Lower leg skin (tissue), 4 donors: ENCODE results near the gene ARHGEF25. TPM values are rescaled to one million over a fixed set of nuclear protein-coding genes. Genes with fewer than 3 reads are reported as not detected.

Source experiments
- DNase-seq, 2 donors: peaks; one replicate each; pipeline ENCODE4 v3.0.0-alpha.2; 2019; ENCODE audit warnings: low spot score in 2 of 2
- H3K4me3 ChIP-seq: fragments of 200-600 bp; sonication (generic); 2 replicates; pipeline ENCODE4 v1.5.1; 2017; ENCODE audit warnings: mild to moderate bottlenecking, low read depth; ENCODE audit not compliant: poor library complexity, severe bottlenecking
- CTCF ChIP-seq, 3 donors: fragments of 450-650 bp; IDR thresholded peaks; one replicate each; pipeline ENCODE4 v1.5.1; 2016; ENCODE audit warnings: antibody characterized with exemption in 3 of 3, mild to moderate bottlenecking in 3 of 3, moderate library complexity in 2 of 3
- POLR2A ChIP-seq, 2 donors: fragments of 450-650 bp; IDR thresholded peaks; one replicate each; pipeline ENCODE4 v1.6.1; 2016 to 2017; ENCODE audit warnings: antibody characterized with exemption in 2 of 2, mild to moderate bottlenecking in 1 of 2, moderate library complexity in 1 of 2
- WGBS, 2 donors: methylation state at CpG; one replicate each; pipeline ENCODE4 v1.1.5; 2018; 5-methylcytosine and 5-hydroxymethylcytosine counted together
- intact Hi-C: fragments of 100-400 bp; cut with DNase I; formaldehyde crosslinking; loops from one replicate; pipeline ENCODE4 v1.15.0; 2023; ENCODE audit warnings: low total_unique reads
- total RNA-seq, 4 donors: library from RNA; depleted of rRNA; stranded (reverse); fragments of >200 nt; gene quantifications; one replicate each; pipeline ENCODE4 v1.1.0, GENCODE V29; 2016

ARHGEF25 gene
- total RNA-seq, 4 donors from 2014 or later = 3.8 to 10.3 (median 6.9) TPM

DNA sequence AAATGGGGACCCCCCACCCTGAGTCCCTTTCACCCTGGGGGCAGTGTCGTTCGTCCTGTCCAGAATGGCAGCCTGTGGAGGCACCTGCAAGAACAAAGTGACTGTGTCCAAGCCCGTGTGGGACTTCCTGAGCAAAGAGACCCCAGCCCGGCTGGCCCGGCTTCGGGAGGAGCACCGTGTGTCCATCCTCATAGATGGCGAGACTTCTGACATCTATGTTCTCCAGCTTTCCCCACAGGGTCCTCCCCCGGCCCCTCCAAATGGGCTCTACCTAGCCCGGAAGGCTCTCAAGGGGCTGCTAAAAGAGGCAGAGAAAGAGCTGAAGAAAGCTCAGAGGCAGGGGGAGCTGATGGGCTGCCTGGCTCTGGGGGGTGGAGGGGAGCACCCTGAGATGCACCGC lies 4.4 kb upstream of the ARHGEF25 start:
- DNase-seq = no peak
- WGBS, 2 donors = 89 to 94% methylated on average over 10 to 11 of the region's 11 CpGs
- TF ChIP-seq POLR2A (IDR thresholded peaks at IDR 0.05) = no peak
- H3K4me3 ChIP-seq = no peak overlapping the region
- intact Hi-C loops = no loop called here

GRCh38 chr12:57607958-57608663 lies 3.1 kb upstream of the ARHGEF25 start:
- WGBS, 2 donors = 82 to 83% methylated on average over 12 of the region's 12 CpGs
- no peak overlapping the region for H3K4me3 ChIP-seq
- DNase-seq = no peak
- TF ChIP-seq POLR2A (IDR thresholded peaks at IDR 0.05) (no peak), CTCF (IDR thresholded peaks at IDR 0.05) (no peak)
- intact Hi-C loops = no loop called here

GRCh38 chr12:57609101-57609780 lies 2.0 kb upstream of the ARHGEF25 start:
- WGBS, 2 donors = 49 to 52% methylated on average over 19 of the region's 19 CpGs
- DNase-seq = no peak
- H3K4me3 ChIP-seq = no peak overlapping the region
- intact Hi-C loops = no loop called here
- TF ChIP-seq POLR2A (IDR thresholded peaks at IDR 0.05) = no peak
- TF ChIP-seq CTCF (IDR thresholded peaks at IDR 0.05) = no peak

- 22 to 24% methylated on average over 17 to 31 of the region's 34 CpGs for WGBS, 2 donors
- no peak overlapping the region for H3K4me3 ChIP-seq
- DNase-seq = no peak
- intact Hi-C loops = no loop called here
- TF ChIP-seq CTCF (IDR thresholded peaks at IDR 0.05) (no peak), POLR2A (IDR thresholded peaks at IDR 0.05) (no peak)
Observed at GRCh38 chr12:57609781-57610553, 1.3 kb upstream of the ARHGEF25 start.

- WGBS, 2 donors = 4 to 5% methylated on average over 29 of the region's 29 CpGs
- H3K4me3 ChIP-seq = peak overlapping the region; percentile 39
- TF ChIP-seq POLR2A (IDR thresholded peaks at IDR 0.05) = no peak
- TF ChIP-seq CTCF (IDR thresholded peaks at IDR 0.05) = no peak
- intact Hi-C loops = no loop called here
- DNase-seq = peak in 1 of 2 donors; percentile 94
Observed at GRCh38 chr12:57610554-57611107, 604 bp upstream of the ARHGEF25 start.
